Endodermal cell (in vitro differentiated cells): ENCODE results near the gene KASH5. TPM values are rescaled to one million over a fixed set of nuclear protein-coding genes. Genes with fewer than 3 reads are reported as not detected.

Source experiments
- DNase-seq: peaks from one replicate; pipeline ENCODE4 v3.0.0-alpha.2; 2017
- H3K27ac ChIP-seq: 2 replicates; pipeline ENCODE4 v1.5.1; 2013; ENCODE audit warnings: mild to moderate bottlenecking, low read depth, low read length, moderate library complexity
- H3K27me3 ChIP-seq: 2 replicates; pipeline ENCODE4 v1.6.1; 2013; ENCODE audit warnings: mild to moderate bottlenecking, low read length, moderate library complexity; ENCODE audit not compliant: insufficient read depth, control insufficient read depth, poor library complexity, severe bottlenecking
- H3K36me3 ChIP-seq: 2 replicates; pipeline ENCODE4 v1.7.0; 2013; ENCODE audit warnings: mild to moderate bottlenecking, low read length, moderate library complexity; ENCODE audit not compliant: control insufficient read depth, insufficient read depth
- H3K4me1 ChIP-seq: one replicate; pipeline ENCODE4 v1.7.0; 2013; ENCODE audit warnings: low read length; ENCODE audit not compliant: control insufficient read depth, insufficient read depth
- H3K4me3 ChIP-seq: 2 replicates; pipeline ENCODE4 v1.5.1; 2013; ENCODE audit warnings: mild to moderate bottlenecking, low read length, moderate library complexity
- H3K9ac ChIP-seq: 2 replicates; pipeline ENCODE4 v1.6.1; 2013; ENCODE audit warnings: mild to moderate bottlenecking, low read length, moderate library complexity; ENCODE audit not compliant: poor library complexity, severe bottlenecking; ENCODE audit errors: extremely low read depth
- H3K9me3 ChIP-seq: 2 replicates; pipeline ENCODE4 v1.6.1; 2013; ENCODE audit warnings: mild to moderate bottlenecking, low read length, moderate library complexity; ENCODE audit not compliant: control insufficient read depth
- H3K27ac Mint-ChIP-seq: 2 replicates; pipeline ENCODE4 v1.8.0; 2020; ENCODE audit warnings: mixed read lengths
- H3K27me3 Mint-ChIP-seq: 2 replicates; pipeline ENCODE4 v1.8.0; 2021; ENCODE audit warnings: mild to moderate bottlenecking, mixed read lengths; ENCODE audit not compliant: insufficient read depth
- H3K36me3 Mint-ChIP-seq: 2 replicates; pipeline ENCODE4 v1.8.0; 2020; ENCODE audit warnings: low read depth, mixed read lengths
- H3K4me1 Mint-ChIP-seq: 2 replicates; pipeline ENCODE4 v1.8.0; 2020; ENCODE audit warnings: mixed read lengths
- H3K4me3 Mint-ChIP-seq: 2 replicates; pipeline ENCODE4 v1.8.0; 2020; ENCODE audit warnings: mild to moderate bottlenecking, moderate library complexity, mixed read lengths
- H3K9me3 Mint-ChIP-seq: 2 replicates; pipeline ENCODE4 v1.8.0; 2020; ENCODE audit warnings: mild to moderate bottlenecking, mixed read lengths
- CTCF ChIP-seq: fragments of 200-600 bp; sonication (generic); conservative IDR thresholded peaks from 2 replicates; pipeline ENCODE4 v1.5.0; 2021; ENCODE audit warnings: antibody characterized with exemption, mild to moderate bottlenecking
- WGBS, 2 experiments: methylation state at CpG; one replicate each; pipeline versions ENCODE4 v1.1.5 to v1.1.7; 2013; ENCODE audit warnings: missing lambda C conversion rate in 2 of 2, mixed read lengths in 1 of 2; ENCODE audit not compliant: insufficient coverage in 1 of 2, insufficient read length in 1 of 2; 5-methylcytosine and 5-hydroxymethylcytosine counted together
- total RNA-seq, 2 donors: library from RNA; stranded (reverse); fragmentation: NEBNext Ultra II Directional in 1 of 2; extraction: Animal tissue kit (Norgen Biotek cat#: 25700) in 1 of 2; gene quantifications; 2 replicates in 1 of 2; 3 replicates in 1 of 2; pipeline ENCODE4 v1.2.1, GENCODE V29; 2021

KASH5 gene
- total RNA-seq, 2 donors from 2014 or later: 0.13 TPM; not detected in 1

- no peaks in the 10 kb centered on the region for H3K9me3 ChIP-seq
- H3K27me3 ChIP-seq: peaks cover 4% of the 10 kb centered on the region
- Mint-ChIP-seq H3K27me3 (peaks cover 11% of the 10 kb centered on the region), H3K27ac (no peak overlapping the region), H3K36me3 (peaks cover 73% of the 10 kb centered on the region), H3K4me3 (no peak overlapping the region), H3K9me3 (peaks cover 3% of the 10 kb centered on the region), H3K4me1 (peaks cover 13% of the 10 kb centered on the region)
- H3K4me3 ChIP-seq: no peak overlapping the region
- WGBS, 2 experiments: 93% methylated on average over 11 of the region's 11 CpGs
- peak; percentile 26 for DNase-seq
- H3K27ac ChIP-seq: no peak overlapping the region
- H3K9ac ChIP-seq: no peak overlapping the region
- no peak for TF ChIP-seq CTCF
- H3K36me3 ChIP-seq: peaks cover 69% of the 10 kb centered on the region
- no peaks in the 10 kb centered on the region for H3K4me1 ChIP-seq
Measured at GRCh38 chr19:49342291-49342721, 45.7 kb upstream of the KASH5 start.

GRCh38 chr19:49343123-49343522 lies 44.9 kb upstream of the KASH5 start:
- H3K36me3 Mint-ChIP-seq: peaks cover 78% of the 10 kb centered on the region
- no peaks in the 10 kb centered on the region for H3K4me1 ChIP-seq
- no peaks in the 10 kb centered on the region for H3K9me3 ChIP-seq
- no peak overlapping the region for H3K4me3 ChIP-seq
- no peak overlapping the region for H3K9ac ChIP-seq
- peaks cover 77% of the 10 kb centered on the region for H3K36me3 ChIP-seq
- peak overlapping the region; percentile 48 for H3K27ac Mint-ChIP-seq
- peaks cover 6% of the 10 kb centered on the region for H3K27me3 Mint-ChIP-seq
- no peak overlapping the region for H3K4me3 Mint-ChIP-seq
- no peaks in the 10 kb centered on the region for H3K27me3 ChIP-seq
- H3K9me3 Mint-ChIP-seq: peaks cover 3% of the 10 kb centered on the region
- TF ChIP-seq CTCF: no peak
- no peak overlapping the region for H3K27ac ChIP-seq
- H3K4me1 Mint-ChIP-seq: peaks cover 11% of the 10 kb centered on the region
- DNase-seq: peak; percentile 44
- WGBS, 2 experiments: 89 to 99% methylated on average over 3 to 4 of the region's 7 CpGs

GRCh38 chr19:49344505-49345423 lies 43.3 kb upstream of the KASH5 start:
- Histone ChIP-seq H3K27ac (no peak overlapping the region), H3K4me3 (no peak overlapping the region), H3K9me3 (peaks cover 3% of the 10 kb centered on the region), H3K9ac (no peak overlapping the region), H3K27me3 (no peaks in the 10 kb centered on the region), H3K4me1 (no peaks in the 10 kb centered on the region), H3K36me3 (peaks cover 94% of the 10 kb centered on the region)
- 90 to 96% methylated on average over 7 to 11 of the region's 11 CpGs for WGBS, 2 experiments
- Mint-ChIP-seq H3K27ac (no peak overlapping the region), H3K4me1 (peaks cover 5% of the 10 kb centered on the region), H3K9me3 (peaks cover 3% of the 10 kb centered on the region), H3K27me3 (no peaks in the 10 kb centered on the region), H3K4me3 (no peak overlapping the region), H3K36me3 (peaks cover 94% of the 10 kb centered on the region)
- peak; percentile 3 for DNase-seq
- TF ChIP-seq CTCF: no peak
